ENCODE data around the gene CTDSPL. TPM values are rescaled to one million over a fixed set of nuclear protein-coding genes. Genes with fewer than 3 reads are reported as not detected.

The CTDSPL gene
- total RNA-seq, 1 experiment from 2014 or later: 34.4 TPM

- ChIA-PET POLR2A (no interaction called here), CTCF (no interaction called here), RAD21 (ENCODE audit: low non-redundant PET in 1 of 2, low total read pairs in 2 of 2, uncharacterized antibody in 2 of 2, unreplicated experiment in 2 of 2) (no interaction called here)
- Histone ChIP-seq H2AFZ (ENCODE audit: low read depth, low read length, poor library complexity, severe bottlenecking) (no peak overlapping the region), H3K9me2 (ENCODE audit: insufficient read depth) (0 out of 2 replicates have a peak, but pooled peaks cover 4% of the 10 kb centered on the region), H3K9ac (ENCODE audit: low read length) (no peak overlapping the region), H3K9me3 (ENCODE audit: control insufficient read depth in 1 of 2, insufficient read depth in 1 of 2, low read depth in 1 of 2, low read length in 2 of 2) (peaks cover 0 to 9% of the 10 kb centered on the region in 2 experiments; a peak in 1 of 4 replicates), H3K79me2 (ENCODE audit: insufficient read depth, low read length) (peaks cover 15% of the 10 kb centered on the region), H3K4me2 (ENCODE audit: low read length) (no peak overlapping the region), H4K20me1 (ENCODE audit: insufficient read depth) (no peaks in the 10 kb centered on the region), H3K4me1 (ENCODE audit: control insufficient read depth in 1 of 2, insufficient read depth in 2 of 2, low read length in 2 of 2) (peaks cover 8 to 12% of the 10 kb centered on the region in 2 experiments), H3K27me3 (ENCODE audit: insufficient read depth, low read length) (no peaks in the 10 kb centered on the region), H3K36me3 (ENCODE audit: control insufficient read depth in 1 of 2, insufficient read depth in 2 of 2, low read length in 2 of 2) (no peaks in the 10 kb centered on the region), H3K27ac (ENCODE audit: low read depth, low read length) (no peak overlapping the region), H3K4me3 (replicated peaks in 1 of 2; ENCODE audit: low read depth in 1 of 2, low read length in 2 of 2) (no peak overlapping the region)
- TF ChIP-seq SIN3A (IDR thresholded peaks at IDR 0.05; ENCODE audit: low read depth): no peak
- no peak for TF ChIP-seq POLR2A (IDR thresholded peaks at IDR 0.05; ENCODE audit: borderline replicate concordance, extremely low read depth, insufficient read depth, insufficient read length)
- TF ChIP-seq EZH2 (IDR thresholded peaks at IDR 0.05): no peak
- no peak for TF ChIP-seq ZNF274 (IDR thresholded peaks at IDR 0.05; ENCODE audit: low read depth, low read length)
- no peak for TF ChIP-seq EZH2phosphoT487 (IDR thresholded peaks at IDR 0.05; ENCODE audit: borderline replicate concordance)
- no peak for TF ChIP-seq REST (IDR thresholded peaks at IDR 0.05; ENCODE audit: low read depth)
- ATAC-seq: no peak
- no TSS peak for BruUV-seq (replicated peaks)
- DNase-seq (ENCODE audit: low read depth, low spot score): no peak
- intact Hi-C loops (cut with micrococcal nuclease): no loop called here
Measured at GRCh38 chr3:37930495-37930894, 68.8 kb downstream of the CTDSPL start.

GRCh38 chr3:37932505-37932904 is 70.8 kb downstream of the CTDSPL start:
- H3K9me2 ChIP-seq (ENCODE audit: insufficient read depth): 0 out of 2 replicates have a peak, but pooled peaks cover 4% of the 10 kb centered on the region
- CTCF ChIA-PET: no interaction called here
- H3K27ac ChIP-seq (ENCODE audit: low read depth, low read length): no peak overlapping the region
- intact Hi-C loops (cut with micrococcal nuclease): no loop called here
- no peak for TF ChIP-seq ELF1 (IDR thresholded peaks at IDR 0.05; ENCODE audit: borderline replicate concordance, low read depth)
- TF ChIP-seq POLR2AphosphoS5 (IDR thresholded peaks at IDR 0.05; ENCODE audit: low read depth, low read length): no peak
- no peak for TF ChIP-seq TCF7L2 (IDR thresholded peaks at IDR 0.05; ENCODE audit: borderline replicate concordance, extremely low read depth, insufficient read depth, insufficient read length)
- no peak for TF ChIP-seq CTCF (IDR thresholded peaks at IDR 0.05 in 2 of 3, conservative IDR thresholded peaks at IDR 0.05 in 1 of 3; ENCODE audit: borderline replicate concordance in 1 of 3, insufficient read depth in 1 of 3, low read depth in 2 of 3, low read length in 2 of 3)
- TF ChIP-seq SRF (IDR thresholded peaks at IDR 0.05; ENCODE audit: low read depth): no peak
- TF ChIP-seq CBX3 (IDR thresholded peaks at IDR 0.05; ENCODE audit: low read depth): no peak
- no peak for TF ChIP-seq YY1 (IDR thresholded peaks at IDR 0.05; ENCODE audit: extremely low read depth, insufficient replicate concordance, low read depth, low read length)
- TF ChIP-seq EZH2phosphoT487 (IDR thresholded peaks at IDR 0.05; ENCODE audit: borderline replicate concordance): no peak
- TF ChIP-seq JUND (IDR thresholded peaks at IDR 0.05): no peak
- no peak for TF ChIP-seq ZFX (IDR thresholded peaks at IDR 0.05)
- TF ChIP-seq EZH2 (IDR thresholded peaks at IDR 0.05): no peak
- no peak for TF ChIP-seq POLR2A (IDR thresholded peaks at IDR 0.05; ENCODE audit: borderline replicate concordance, extremely low read depth, insufficient read depth, insufficient read length)
- peaks cover 0 to 9% of the 10 kb centered on the region in 2 experiments; a peak in 1 of 4 replicates for H3K9me3 ChIP-seq (ENCODE audit: control insufficient read depth in 1 of 2, insufficient read depth in 1 of 2, low read depth in 1 of 2, low read length in 2 of 2)
- H3K4me3 ChIP-seq (replicated peaks in 1 of 2; ENCODE audit: low read depth in 1 of 2, low read length in 2 of 2): no peak overlapping the region
- DNase-seq (ENCODE audit: low read depth, low spot score) (no peak), ATAC-seq (no peak)
- H3K79me2 ChIP-seq (ENCODE audit: insufficient read depth, low read length): peaks cover 24% of the 10 kb centered on the region
- no TSS peak for BruUV-seq (replicated peaks)
- H3K36me3 ChIP-seq (ENCODE audit: control insufficient read depth in 1 of 2, insufficient read depth in 2 of 2, low read length in 2 of 2): no peaks in the 10 kb centered on the region
- H2AFZ ChIP-seq (ENCODE audit: low read depth, low read length, poor library complexity, severe bottlenecking): no peak overlapping the region
- POLR2A ChIA-PET: no interaction called here
- H4K20me1 ChIP-seq (ENCODE audit: insufficient read depth): no peaks in the 10 kb centered on the region
- RAD21 ChIA-PET (ENCODE audit: low non-redundant PET in 1 of 2, low total read pairs in 2 of 2, uncharacterized antibody in 2 of 2, unreplicated experiment in 2 of 2): no interaction called here
- no peak overlapping the region for H3K4me2 ChIP-seq (ENCODE audit: low read length)
- no peak overlapping the region for H3K9ac ChIP-seq (ENCODE audit: low read length)
- H3K27me3 ChIP-seq (ENCODE audit: insufficient read depth, low read length): no peaks in the 10 kb centered on the region
- H3K4me1 ChIP-seq (ENCODE audit: control insufficient read depth in 1 of 2, insufficient read depth in 2 of 2, low read length in 2 of 2): peaks cover 28 to 32% of the 10 kb centered on the region in 2 experiments

All from HCT116 (cell line).